ENCODE results near the gene EPG5.

GRCh38 chr18:45817543-45817942 lies 149.6 kb downstream of the EPG5 start:
- TF ChIP-seq, protein P1, sequence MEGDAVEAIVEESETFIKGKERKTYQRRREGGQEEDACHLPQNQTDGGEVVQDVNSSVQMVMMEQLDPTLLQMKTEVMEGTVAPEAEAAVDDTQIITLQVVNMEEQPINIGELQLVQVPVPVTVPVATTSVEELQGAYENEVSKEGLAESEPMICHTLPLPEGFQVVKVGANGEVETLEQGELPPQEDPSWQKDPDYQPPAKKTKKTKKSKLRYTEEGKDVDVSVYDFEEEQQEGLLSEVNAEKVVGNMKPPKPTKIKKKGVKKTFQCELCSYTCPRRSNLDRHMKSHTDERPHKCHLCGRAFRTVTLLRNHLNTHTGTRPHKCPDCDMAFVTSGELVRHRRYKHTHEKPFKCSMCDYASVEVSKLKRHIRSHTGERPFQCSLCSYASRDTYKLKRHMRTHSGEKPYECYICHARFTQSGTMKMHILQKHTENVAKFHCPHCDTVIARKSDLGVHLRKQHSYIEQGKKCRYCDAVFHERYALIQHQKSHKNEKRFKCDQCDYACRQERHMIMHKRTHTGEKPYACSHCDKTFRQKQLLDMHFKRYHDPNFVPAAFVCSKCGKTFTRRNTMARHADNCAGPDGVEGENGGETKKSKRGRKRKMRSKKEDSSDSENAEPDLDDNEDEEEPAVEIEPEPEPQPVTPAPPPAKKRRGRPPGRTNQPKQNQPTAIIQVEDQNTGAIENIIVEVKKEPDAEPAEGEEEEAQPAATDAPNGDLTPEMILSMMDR (IDR thresholded peaks at IDR 0.05): no peak
- TF ChIP-seq POLR2A (IDR thresholded peaks at IDR 0.05): no peak
